Skeletal muscle satellite cell (primary cell): ENCODE measurements around the gene BARX1.
"Not testable (repeated sequence)": the region's sequence is repeated elsewhere in the genome, so short reads cannot be mapped to it uniquely, and the experiment has no call there.

ENCODE experiments used
- H3K27me3 ChIP-seq: 2 replicates; pipeline ENCODE4 v1.7.0; 2013; ENCODE audit warnings: low read length; ENCODE audit not compliant: control insufficient read depth, insufficient read depth
- H3K36me3 ChIP-seq: 2 replicates; pipeline ENCODE4 v1.7.0; 2013; ENCODE audit warnings: mild to moderate bottlenecking, control low read depth, low read length; ENCODE audit not compliant: insufficient read depth
- H3K4me1 ChIP-seq: 2 replicates; pipeline ENCODE4 v1.7.0; 2013; ENCODE audit warnings: low read length; ENCODE audit not compliant: control insufficient read depth, insufficient read depth
- H3K4me2 ChIP-seq: 2 replicates; pipeline ENCODE4 v1.7.0; 2013; ENCODE audit warnings: mild to moderate bottlenecking, low read length
- H3K4me3 ChIP-seq: 2 replicates; pipeline ENCODE4 v1.7.0; 2013; ENCODE audit warnings: low read length
- H3K9ac ChIP-seq: 2 replicates; pipeline ENCODE4 v1.7.0; 2013; ENCODE audit warnings: mild to moderate bottlenecking, low read depth, low read length, moderate library complexity
- H3K9me3 ChIP-seq: replicated peaks from 2 replicates; pipeline ENCODE4 v1.7.0; 2013; ENCODE audit warnings: mild to moderate bottlenecking, control low read depth, low read length

BARX1 gene

DNA sequence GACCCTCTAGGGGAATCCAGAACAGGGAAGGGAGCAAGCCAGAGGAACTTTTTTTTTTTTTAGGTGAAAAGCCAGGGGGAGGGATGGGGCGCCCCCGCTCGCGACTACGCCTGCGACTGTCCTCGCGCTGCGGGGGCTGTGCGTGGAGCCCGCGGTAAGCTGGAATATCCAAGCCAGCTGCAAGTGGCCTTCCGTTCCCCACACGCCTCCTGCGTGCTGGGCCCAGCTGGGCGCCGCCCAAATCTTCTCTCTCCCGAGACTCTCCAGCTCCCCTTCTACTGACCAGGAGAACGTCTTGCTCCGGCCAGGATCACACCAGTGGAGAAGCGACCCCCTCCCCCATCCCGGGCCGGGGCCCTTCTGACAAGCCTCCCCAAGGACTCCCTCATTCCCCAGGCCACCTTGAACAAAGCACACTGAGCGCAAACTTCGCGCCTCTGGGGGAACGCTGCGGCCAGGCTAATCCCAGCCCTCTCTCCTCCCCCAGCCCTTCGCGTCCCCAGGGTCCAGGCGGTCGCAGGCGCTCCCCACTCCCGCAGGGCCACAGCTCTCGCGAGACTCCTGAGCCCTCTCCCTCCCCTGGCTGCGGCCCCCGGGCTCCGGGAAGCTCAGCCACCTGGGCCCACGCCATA, 6.6 kb downstream of the BARX1 start:
- Histone ChIP-seq H3K4me2 (no peak overlapping the region), H3K4me1 (no peaks in the 10 kb centered on the region), H3K9ac (no peak overlapping the region), H3K4me3 (no peak overlapping the region), H3K9me3 (no peaks in the 10 kb centered on the region), H3K27me3 (peaks cover 93% of the 10 kb centered on the region), H3K36me3 (no peaks in the 10 kb centered on the region)

DNA sequence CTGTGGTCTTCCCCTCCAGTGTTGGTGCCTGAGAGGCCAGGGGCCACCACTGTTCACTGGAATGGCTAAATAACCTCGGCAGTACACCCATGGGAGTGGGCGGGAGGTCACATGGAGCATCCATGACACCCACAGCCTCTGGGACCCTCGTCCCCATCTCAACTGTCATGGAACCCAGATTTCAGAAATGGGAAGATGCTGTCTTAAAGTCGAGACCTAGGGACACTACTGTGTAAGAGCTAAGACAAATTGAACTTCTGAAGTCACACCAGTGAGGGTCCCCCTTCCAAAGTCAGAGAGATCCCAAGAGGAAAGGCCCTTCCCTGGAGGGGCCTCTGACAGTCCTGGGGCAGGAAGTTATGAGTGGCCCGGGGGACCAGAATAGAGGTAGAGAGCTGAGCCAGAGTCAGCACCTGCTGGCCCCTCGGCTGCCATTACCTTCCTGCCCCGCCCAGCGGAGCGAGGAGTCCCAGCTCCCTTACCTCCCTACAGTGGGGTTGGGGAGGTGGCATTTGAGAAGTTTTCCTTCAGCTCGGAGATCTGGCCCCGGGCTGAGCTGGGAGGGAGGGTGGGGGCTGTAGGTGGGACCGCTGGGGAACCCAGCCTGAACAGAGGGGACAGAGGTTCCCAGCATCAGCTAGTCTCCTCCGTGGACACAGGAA, 7.6 kb downstream of the BARX1 start:
- Histone ChIP-seq H3K9ac (no peak overlapping the region), H3K4me1 (no peaks in the 10 kb centered on the region), H3K27me3 (peaks cover 93% of the 10 kb centered on the region), H3K36me3 (no peaks in the 10 kb centered on the region), H3K4me2 (no peak overlapping the region), H3K9me3 (no peaks in the 10 kb centered on the region), H3K4me3 (no peak overlapping the region)

- Histone ChIP-seq H3K27me3 (peaks cover 93% of the 10 kb centered on the region), H3K9me3 (no peaks in the 10 kb centered on the region), H3K4me2 (no peak overlapping the region), H3K4me1 (no peaks in the 10 kb centered on the region), H3K4me3 (no peak overlapping the region), H3K36me3 (no peaks in the 10 kb centered on the region), H3K9ac (no peak overlapping the region)
These were observed 8.8 kb downstream of the BARX1 start for GRCh38 chr9:93946338-93946712.

GRCh38 chr9:93945400-93946337, 9.5 kb downstream of the BARX1 start:
- Histone ChIP-seq H3K9ac (no peak overlapping the region), H3K4me3 (no peak overlapping the region), H3K9me3 (no peaks in the 10 kb centered on the region), H3K4me1 (no peaks in the 10 kb centered on the region), H3K27me3 (peaks cover 91% of the 10 kb centered on the region), H3K4me2 (peak overlapping the region; percentile 61), H3K36me3 (no peaks in the 10 kb centered on the region)

- H3K9ac ChIP-seq, result no peak overlapping the region
- no peak overlapping the region for H3K4me3 ChIP-seq
- no peaks in the 10 kb centered on the region for H3K9me3 ChIP-seq
- H3K27me3 ChIP-seq, result peaks cover 80% of the 10 kb centered on the region
- no peaks in the 10 kb centered on the region for H3K4me1 ChIP-seq
- H3K4me2 ChIP-seq, result no peak overlapping the region
- no peaks in the 10 kb centered on the region for H3K36me3 ChIP-seq
These were observed 11.1 kb downstream of the BARX1 start for GRCh38 chr9:93944011-93944410.

- Histone ChIP-seq H3K9ac (no peak overlapping the region), H3K27me3 (peaks cover 63% of the 10 kb centered on the region), H3K9me3 (no peaks in the 10 kb centered on the region), H3K4me2 (no peak overlapping the region), H3K36me3 (no peaks in the 10 kb centered on the region), H3K4me1 (no peaks in the 10 kb centered on the region), H3K4me3 (no peak overlapping the region)
These were observed 13.0 kb downstream of the BARX1 start for GRCh38 chr9:93942161-93942560.

- peaks cover 62% of the 10 kb centered on the region for H3K27me3 ChIP-seq
- no peaks in the 10 kb centered on the region for H3K9me3 ChIP-seq
- no peaks in the 10 kb centered on the region for H3K4me1 ChIP-seq
- H3K9ac ChIP-seq, result no peak overlapping the region
- no peak overlapping the region for H3K4me3 ChIP-seq
- H3K36me3 ChIP-seq, result no peaks in the 10 kb centered on the region
- no peak overlapping the region for H3K4me2 ChIP-seq
These were observed 13.7 kb downstream of the BARX1 start for GRCh38 chr9:93941493-93941892.

DNA sequence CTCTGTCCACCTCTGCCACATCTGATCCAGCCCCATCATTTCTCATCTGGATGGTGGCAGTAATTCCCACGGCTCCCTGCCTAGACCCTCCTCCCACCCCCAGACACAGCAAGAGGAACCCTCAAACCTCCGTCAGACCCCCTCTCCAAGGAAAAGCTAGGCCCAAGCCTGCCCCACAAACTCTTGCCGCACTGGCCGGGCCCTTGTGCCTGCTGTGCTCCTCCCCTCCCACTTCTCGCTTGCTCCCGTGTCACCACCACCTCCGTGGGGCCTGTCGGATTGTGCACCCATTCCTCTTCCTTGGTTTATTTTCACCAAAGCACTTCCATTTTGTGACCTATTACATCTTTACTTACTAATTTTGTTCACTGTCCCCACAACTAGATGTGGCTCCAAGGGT, 14.2 kb downstream of the BARX1 start:
- no peaks in the 10 kb centered on the region for H3K36me3 ChIP-seq
- H3K9me3 ChIP-seq, result no peaks in the 10 kb centered on the region
- no peaks in the 10 kb centered on the region for H3K4me1 ChIP-seq
- no peak overlapping the region for H3K9ac ChIP-seq
- no peak overlapping the region for H3K4me2 ChIP-seq
- no peak overlapping the region for H3K4me3 ChIP-seq
- H3K27me3 ChIP-seq, result peaks cover 57% of the 10 kb centered on the region

DNA sequence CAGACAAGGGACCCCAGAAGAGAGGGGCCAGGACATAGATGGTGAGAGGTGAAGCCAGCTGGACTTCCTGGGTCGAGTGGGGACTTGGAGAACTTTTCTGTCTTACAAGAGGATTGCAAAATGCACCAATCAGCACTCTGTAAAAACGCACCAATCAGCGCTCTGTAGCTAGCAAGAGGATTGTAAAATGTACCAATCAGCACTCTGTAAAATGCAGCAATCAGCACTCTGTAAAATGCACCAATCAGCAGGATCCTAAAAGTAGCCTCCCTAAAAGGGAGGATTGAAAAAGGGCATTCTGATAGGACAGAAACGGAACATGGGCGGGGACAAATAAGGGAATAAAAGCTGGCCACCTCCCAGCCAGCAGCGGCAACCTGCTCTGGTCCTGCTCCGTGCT, 15.6 kb downstream of the BARX1 start:
- not testable (repeated sequence) for H3K4me2 ChIP-seq, H3K4me1 ChIP-seq, H3K36me3 ChIP-seq, H3K9me3 ChIP-seq, H3K9ac ChIP-seq, H3K4me3 ChIP-seq
- peaks cover 45% of the 10 kb centered on the region for H3K27me3 ChIP-seq

DNA sequence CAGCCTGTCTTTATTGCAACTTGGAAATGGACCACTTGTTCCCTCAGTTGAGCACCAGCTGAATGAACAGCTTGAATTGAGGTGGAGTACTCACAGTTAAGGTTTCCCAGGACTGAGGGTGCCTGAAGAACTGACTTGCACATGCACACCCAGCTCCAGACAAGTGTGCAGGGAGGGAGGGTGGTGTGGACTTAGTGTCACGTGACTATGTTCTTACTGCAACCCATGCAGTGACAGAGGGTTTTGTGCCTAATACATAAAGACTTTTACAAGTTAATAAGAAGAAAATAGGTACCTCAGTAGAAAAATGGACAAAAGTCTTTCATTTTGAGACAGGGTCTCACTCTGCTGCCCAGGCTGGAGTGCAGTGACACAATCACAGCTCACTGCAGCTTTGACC, 18.0 kb downstream of the BARX1 start:
- Histone ChIP-seq H3K9me3 (no peaks in the 10 kb centered on the region), H3K4me2 (no peak overlapping the region), H3K36me3 (no peaks in the 10 kb centered on the region), H3K4me1 (no peaks in the 10 kb centered on the region), H3K9ac (no peak overlapping the region), H3K27me3 (peaks cover 37% of the 10 kb centered on the region), H3K4me3 (no peak overlapping the region)

DNA sequence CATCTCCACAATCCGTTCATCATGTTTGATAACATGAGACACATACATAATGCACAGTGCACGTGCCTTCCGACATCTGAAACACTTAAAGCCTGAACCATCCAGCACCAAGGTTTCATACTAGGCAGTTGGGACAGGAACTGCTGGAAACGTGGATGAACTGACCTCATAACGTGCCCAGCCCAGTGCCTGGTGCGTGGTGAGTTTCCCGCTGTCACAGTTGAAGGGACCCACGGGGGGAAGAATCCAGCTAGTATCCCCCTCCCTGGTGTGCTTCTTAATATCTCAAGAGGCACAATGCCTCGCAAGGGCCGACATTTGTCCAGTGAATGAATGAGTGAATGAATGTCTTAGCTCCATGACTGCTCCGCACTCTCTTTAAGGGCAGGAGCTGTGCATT, 23.2 kb downstream of the BARX1 start:
- H3K9ac ChIP-seq, result no peak overlapping the region
- H3K27me3 ChIP-seq, result peaks cover 33% of the 10 kb centered on the region
- H3K4me2 ChIP-seq, result no peak overlapping the region
- no peak overlapping the region for H3K4me3 ChIP-seq
- no peaks in the 10 kb centered on the region for H3K4me1 ChIP-seq
- H3K36me3 ChIP-seq, result no peaks in the 10 kb centered on the region
- no peaks in the 10 kb centered on the region for H3K9me3 ChIP-seq
